ENCODE results near the gene NUP210L.

Gene NUP210L

GRCh38 chr1:153951801-153952200 lies 203.1 kb downstream of the NUP210L start:
- TF ChIP-seq, protein P1, sequence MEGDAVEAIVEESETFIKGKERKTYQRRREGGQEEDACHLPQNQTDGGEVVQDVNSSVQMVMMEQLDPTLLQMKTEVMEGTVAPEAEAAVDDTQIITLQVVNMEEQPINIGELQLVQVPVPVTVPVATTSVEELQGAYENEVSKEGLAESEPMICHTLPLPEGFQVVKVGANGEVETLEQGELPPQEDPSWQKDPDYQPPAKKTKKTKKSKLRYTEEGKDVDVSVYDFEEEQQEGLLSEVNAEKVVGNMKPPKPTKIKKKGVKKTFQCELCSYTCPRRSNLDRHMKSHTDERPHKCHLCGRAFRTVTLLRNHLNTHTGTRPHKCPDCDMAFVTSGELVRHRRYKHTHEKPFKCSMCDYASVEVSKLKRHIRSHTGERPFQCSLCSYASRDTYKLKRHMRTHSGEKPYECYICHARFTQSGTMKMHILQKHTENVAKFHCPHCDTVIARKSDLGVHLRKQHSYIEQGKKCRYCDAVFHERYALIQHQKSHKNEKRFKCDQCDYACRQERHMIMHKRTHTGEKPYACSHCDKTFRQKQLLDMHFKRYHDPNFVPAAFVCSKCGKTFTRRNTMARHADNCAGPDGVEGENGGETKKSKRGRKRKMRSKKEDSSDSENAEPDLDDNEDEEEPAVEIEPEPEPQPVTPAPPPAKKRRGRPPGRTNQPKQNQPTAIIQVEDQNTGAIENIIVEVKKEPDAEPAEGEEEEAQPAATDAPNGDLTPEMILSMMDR (conservative IDR thresholded peaks at IDR 0.05), result no peak
- no peak for TF ChIP-seq ZFX (IDR thresholded peaks at IDR 0.05)
- H3K27ac ChIP-seq, result no peak overlapping the region

DNA sequence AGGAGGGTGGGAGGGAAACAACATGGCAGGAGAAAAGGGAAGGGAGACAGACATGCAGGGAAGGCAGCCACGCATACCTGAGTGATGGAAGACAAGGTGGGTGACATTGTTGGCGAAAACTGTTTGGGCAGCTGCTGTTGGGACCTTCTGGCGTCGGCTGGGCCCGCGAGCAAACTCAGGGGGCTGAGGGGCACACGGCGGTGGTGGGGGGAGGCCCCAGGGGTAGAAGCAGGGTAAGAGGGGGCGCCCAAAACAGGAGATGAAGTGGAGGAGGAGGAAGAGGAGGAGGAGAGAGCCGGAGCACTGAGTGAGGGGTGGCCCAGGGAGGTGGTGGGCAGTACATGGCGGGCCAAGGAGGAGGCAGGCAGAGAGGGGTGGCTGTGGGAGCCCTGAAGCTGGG lies 203.7 kb downstream of the NUP210L start:
- no peak overlapping the region for H3K27ac ChIP-seq
- TF ChIP-seq, protein P1 (conservative IDR thresholded peaks at IDR 0.05), result no peak
- no peak for TF ChIP-seq ZFX (IDR thresholded peaks at IDR 0.05)

GRCh38 chr1:153946622-153947241 lies 208.1 kb downstream of the NUP210L start, which contains the start of gene DENND4B:
Gene DENND4B (minus strand): TSS chr1:153946718. CDS start chr1:153944374, 2,344 bp downstream.
- 0 out of 2 replicates have a peak, but pooled peaks have one; percentile 26 for TF ChIP-seq ZFX (IDR thresholded peaks at IDR 0.05)
- TF ChIP-seq, protein P1 (conservative IDR thresholded peaks at IDR 0.05), result peak; percentile 99
- H3K27ac ChIP-seq, result peak within 1 kb of the TSS; percentile 94

DNA sequence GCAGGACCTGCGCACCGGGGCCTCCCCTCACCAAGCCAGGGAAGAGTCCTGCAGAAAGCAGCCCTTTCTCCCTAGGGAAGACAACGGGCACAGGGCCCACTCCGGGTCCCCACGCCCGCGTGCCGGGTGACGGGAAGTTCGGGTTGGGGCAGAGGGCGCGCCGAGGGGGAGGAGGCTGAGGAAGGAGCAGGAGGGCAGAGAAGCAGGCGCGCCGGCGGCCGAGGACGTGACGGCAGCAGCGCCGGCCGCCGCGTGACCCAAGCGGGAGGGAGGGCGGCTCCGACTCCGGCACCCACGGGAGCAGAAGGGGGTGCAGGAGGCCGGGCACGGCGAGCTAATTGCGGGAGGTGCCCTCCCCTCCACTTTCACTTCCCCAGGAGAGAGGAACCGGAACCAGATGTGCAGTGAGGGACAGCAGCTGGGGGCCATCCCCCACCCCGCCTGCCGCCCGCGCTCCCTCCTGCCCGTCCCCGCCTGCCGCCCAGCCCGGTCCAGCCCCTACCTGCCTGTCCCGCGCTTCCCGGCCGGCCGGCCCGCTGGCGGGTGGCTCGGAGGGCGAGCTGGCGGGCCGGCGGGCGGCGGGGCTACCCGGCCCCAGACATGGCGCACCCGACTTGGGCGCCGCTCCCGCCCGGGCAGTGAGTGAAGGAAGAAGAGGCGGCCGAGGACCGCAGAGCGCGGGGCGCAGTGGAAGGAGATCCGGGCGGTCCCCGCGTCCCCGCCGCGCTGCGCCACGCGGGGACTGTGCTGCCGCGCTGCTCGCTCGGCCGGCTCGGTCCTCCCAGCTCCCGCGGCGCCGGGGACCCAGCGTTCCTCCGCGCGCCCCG lies 208.9 kb downstream of the NUP210L start:
- peak; percentile 66; the same call in 1 of the 2 replicates for TF ChIP-seq ZFX (IDR thresholded peaks at IDR 0.05)
- TF ChIP-seq, protein P1 (conservative IDR thresholded peaks at IDR 0.05), result no peak
- H3K27ac ChIP-seq, result peak overlapping the region; percentile 94

GRCh38 chr1:153945131-153945794 lies 209.6 kb downstream of the NUP210L start:
- H3K27ac ChIP-seq, result peak overlapping the region; percentile 94

DNA sequence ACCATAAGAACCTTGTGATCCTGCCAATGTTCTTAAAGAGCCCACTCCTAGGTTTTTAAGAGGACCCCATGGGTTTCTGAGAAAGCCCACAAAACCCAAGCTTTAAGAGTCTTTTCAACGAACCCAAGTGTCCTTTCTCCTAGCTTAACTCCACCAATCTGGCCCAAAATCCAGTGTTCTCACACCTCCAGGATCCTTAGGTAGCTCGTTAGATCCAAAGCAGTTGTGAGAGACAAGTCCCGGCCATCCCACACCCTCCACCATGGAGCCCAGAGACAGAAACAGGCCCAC lies 210.1 kb downstream of the NUP210L start:
- peak overlapping the region; percentile 94; the same call in 1 of the 2 replicates for H3K27ac ChIP-seq
- no peak for TF ChIP-seq ZFX (IDR thresholded peaks at IDR 0.05)
- TF ChIP-seq, protein P1 (conservative IDR thresholded peaks at IDR 0.05), result no peak

More at GRCh38 chr1:153945131-153945794, 209.6 kb downstream of the NUP210L start:
- TF ChIP-seq, protein P1 (conservative IDR thresholded peaks at IDR 0.05), result no peak
- TF ChIP-seq ZFX (IDR thresholded peaks at IDR 0.05), result no peak

All from C4-2B (cell line).